Measurements from ENCODE around the gene A4GNT. TPM values are rescaled to one million over a fixed set of nuclear protein-coding genes. Genes with fewer than 3 reads are reported as not detected.

A4GNT gene
- total and polyA plus RNA-seq, 9 donors = not detected

DNA sequence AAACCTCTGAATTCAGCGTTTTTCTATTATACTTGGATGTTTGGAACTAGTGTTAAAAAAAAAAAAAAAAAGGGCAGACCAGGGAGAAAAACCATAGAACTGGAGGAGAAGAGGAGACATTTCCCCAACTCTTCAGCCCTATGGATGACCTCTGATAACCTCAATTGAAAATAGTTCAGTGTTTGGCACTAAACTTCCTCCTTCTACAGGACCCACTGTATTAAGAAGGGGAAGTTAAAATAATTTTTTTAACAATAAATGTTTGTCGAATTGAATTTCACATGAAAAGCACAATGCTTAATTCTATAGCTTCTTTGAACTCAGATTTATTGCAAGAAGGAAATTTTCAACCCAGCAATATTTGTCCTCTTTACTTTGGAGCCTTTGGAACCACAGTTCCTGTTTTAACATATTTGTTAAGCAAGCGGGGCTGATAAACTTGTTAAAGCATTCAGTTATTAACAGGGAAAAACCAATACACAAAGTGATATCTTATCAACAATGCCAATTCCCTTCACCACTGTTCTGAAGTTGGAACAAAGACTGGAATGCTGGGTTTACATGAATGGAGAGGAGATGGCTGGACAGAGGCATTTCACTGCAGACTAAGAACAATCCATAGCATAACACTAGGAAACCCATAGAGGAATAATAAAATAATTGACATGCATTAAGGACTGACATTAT lies 3.1 kb upstream of the A4GNT start:
- 76 to 84% (median 78%) methylated on average over 3 of the region's 3 CpGs for WGBS, 3 donors
- intact Hi-C loops (cut with DNase I) = no loop called here
- no peak for DNase-seq
- no peaks in the 10 kb centered on the region for H3K4me1 ChIP-seq (ENCODE audit: insufficient read depth)
- no peak overlapping the region for H3K27ac ChIP-seq
- no peaks in the 10 kb centered on the region for H3K9me3 ChIP-seq
- no peaks in the 10 kb centered on the region for H3K27me3 ChIP-seq
- no peak overlapping the region for H3K4me3 ChIP-seq
- TF ChIP-seq, protein P1, sequence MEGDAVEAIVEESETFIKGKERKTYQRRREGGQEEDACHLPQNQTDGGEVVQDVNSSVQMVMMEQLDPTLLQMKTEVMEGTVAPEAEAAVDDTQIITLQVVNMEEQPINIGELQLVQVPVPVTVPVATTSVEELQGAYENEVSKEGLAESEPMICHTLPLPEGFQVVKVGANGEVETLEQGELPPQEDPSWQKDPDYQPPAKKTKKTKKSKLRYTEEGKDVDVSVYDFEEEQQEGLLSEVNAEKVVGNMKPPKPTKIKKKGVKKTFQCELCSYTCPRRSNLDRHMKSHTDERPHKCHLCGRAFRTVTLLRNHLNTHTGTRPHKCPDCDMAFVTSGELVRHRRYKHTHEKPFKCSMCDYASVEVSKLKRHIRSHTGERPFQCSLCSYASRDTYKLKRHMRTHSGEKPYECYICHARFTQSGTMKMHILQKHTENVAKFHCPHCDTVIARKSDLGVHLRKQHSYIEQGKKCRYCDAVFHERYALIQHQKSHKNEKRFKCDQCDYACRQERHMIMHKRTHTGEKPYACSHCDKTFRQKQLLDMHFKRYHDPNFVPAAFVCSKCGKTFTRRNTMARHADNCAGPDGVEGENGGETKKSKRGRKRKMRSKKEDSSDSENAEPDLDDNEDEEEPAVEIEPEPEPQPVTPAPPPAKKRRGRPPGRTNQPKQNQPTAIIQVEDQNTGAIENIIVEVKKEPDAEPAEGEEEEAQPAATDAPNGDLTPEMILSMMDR (IDR thresholded peaks at IDR 0.05) = no peak
- TF ChIP-seq POLR2A (IDR thresholded peaks at IDR 0.05) (no peak), EP300 (IDR thresholded peaks at IDR 0.05) (no peak)
- no peaks in the 10 kb centered on the region for H3K36me3 ChIP-seq

DNA sequence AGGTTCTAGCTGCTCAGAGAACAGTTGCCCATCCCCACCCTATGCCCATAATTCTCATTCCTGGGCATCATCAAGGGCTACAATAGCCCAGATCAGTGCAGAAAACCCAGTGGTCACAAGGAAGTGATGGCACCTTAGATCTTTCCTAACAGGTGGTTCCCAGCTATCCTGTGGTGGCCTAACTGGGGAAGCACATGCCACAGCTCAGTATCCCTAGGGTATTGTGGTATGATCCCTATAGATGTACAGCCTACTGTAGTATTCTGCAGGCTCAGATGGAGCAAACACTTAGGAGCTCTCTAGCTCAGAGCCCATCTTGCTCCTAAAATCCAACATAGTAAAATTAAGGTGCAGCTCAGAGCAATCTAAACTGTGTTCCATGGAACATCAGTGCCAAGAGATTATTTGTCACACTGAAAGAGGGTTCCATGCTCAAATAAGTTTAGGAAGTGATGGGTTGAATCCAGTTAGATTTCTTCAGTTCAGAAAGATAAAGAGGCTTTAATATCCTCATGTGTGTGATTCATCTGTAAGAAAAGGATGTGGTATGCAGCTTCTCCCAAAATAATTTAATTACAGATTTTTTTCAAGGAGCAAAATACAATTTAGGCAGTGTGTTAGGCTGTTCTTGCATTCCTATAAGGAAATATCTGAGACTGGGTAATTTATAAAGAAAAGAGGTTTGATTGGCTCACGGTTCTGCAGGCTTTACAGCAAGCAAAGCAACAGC lies 4.4 kb downstream of the A4GNT start:
- Histone ChIP-seq H3K4me3 (no peak overlapping the region), H3K9me3 (no peaks in the 10 kb centered on the region), H3K4me1 (ENCODE audit: insufficient read depth) (peaks cover 3% of the 10 kb centered on the region), H3K36me3 (no peaks in the 10 kb centered on the region), H3K27me3 (no peaks in the 10 kb centered on the region), H3K27ac (no peak overlapping the region)
- WGBS, 3 donors = 79 to 94% (median 83%) methylated on average over 1 of the region's 1 CpG
- TF ChIP-seq, protein P1 (IDR thresholded peaks at IDR 0.05) = no peak
- TF ChIP-seq POLR2A (IDR thresholded peaks at IDR 0.05) (no peak), EP300 (IDR thresholded peaks at IDR 0.05) (no peak)
- no peak for DNase-seq
- intact Hi-C loops (cut with DNase I) = loop anchor here in 1 of 4 donors (10.0 kb wide), 1 partner anchor 127 kb away; no protein-coding TSS in a partner anchor

GRCh38 chr3:138125548-138126221 lies 6.5 kb downstream of the A4GNT start:
- H3K27me3 ChIP-seq = no peaks in the 10 kb centered on the region
- 32 to 38% (median 34%) methylated on average over 5 of the region's 5 CpGs for WGBS, 3 donors
- H3K4me1 ChIP-seq (ENCODE audit: insufficient read depth) = peaks cover 3% of the 10 kb centered on the region
- no peaks in the 10 kb centered on the region for H3K9me3 ChIP-seq
- H3K36me3 ChIP-seq = no peaks in the 10 kb centered on the region
- no peak for DNase-seq
- no peak overlapping the region for H3K27ac ChIP-seq
- H3K4me3 ChIP-seq = no peak overlapping the region
- intact Hi-C loops (cut with DNase I) = loop anchor here in 1 of 4 donors (10.0 kb wide), 1 partner anchor 129 kb away; no protein-coding TSS in a partner anchor
- TF ChIP-seq, protein P1 (IDR thresholded peaks at IDR 0.05) = no peak
- TF ChIP-seq EP300 (IDR thresholded peaks at IDR 0.05) (no peak), POLR2A (IDR thresholded peaks at IDR 0.05) (no peak)

DNA sequence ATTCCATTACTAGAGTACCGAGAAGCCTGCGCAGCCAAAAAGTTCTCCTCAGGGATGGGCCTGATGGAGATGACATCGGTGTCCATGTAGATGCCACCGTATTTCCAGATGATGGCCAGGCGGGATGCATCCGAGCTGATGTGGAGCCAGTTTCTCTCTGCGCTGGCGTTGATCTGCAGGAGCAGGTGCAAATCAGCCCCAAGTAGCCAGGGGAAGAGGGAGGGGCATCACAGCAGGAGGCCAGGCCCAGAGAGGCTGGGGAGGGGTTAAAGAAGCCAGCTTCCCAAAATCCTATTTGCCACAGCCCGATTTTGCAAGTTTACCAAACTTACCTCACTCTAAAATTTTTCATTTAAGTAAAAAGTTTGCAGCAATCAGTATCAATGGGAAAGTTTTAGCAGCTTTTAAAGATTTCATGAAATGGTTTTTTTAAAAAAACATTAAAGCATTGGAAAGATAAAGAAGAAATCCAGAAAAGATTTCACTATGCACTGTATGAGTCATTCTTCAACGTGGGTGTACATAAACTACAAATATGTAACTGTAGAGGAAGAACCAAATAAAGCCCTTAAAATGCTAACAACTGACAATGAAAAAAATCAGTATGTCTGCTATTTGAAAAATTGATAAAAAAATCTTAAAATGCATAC lies 7.4 kb downstream of the A4GNT start:
- H3K4me3 ChIP-seq = no peak overlapping the region
- H3K9me3 ChIP-seq = no peaks in the 10 kb centered on the region
- H3K4me1 ChIP-seq (ENCODE audit: insufficient read depth) = peaks cover 3% of the 10 kb centered on the region
- 63 to 70% (median 70%) methylated on average over 10 of the region's 10 CpGs for WGBS, 3 donors
- H3K27ac ChIP-seq = no peak overlapping the region
- DNase-seq = no peak
- H3K27me3 ChIP-seq = no peaks in the 10 kb centered on the region
- no peak for TF ChIP-seq POLR2A (IDR thresholded peaks at IDR 0.05)
- intact Hi-C loops (cut with DNase I) = loop anchor here in 1 of 4 donors (10.0 kb wide), 1 partner anchor 130 kb away; no protein-coding TSS in a partner anchor
- H3K36me3 ChIP-seq = no peaks in the 10 kb centered on the region
